GM12891 (cell line): ENCODE data around the gene ATG7.

ENCODE experiments used
- DNase-seq: peaks from one replicate; pipeline ENCODE4 v3.0.0; 2011; ENCODE audit warnings: low spot score; ENCODE audit not compliant: insufficient read length
- FAIRE-seq: peaks from 2 replicates; lab custom pipeline; 2011; peaks lifted over from hg19 to GRCh38; lab: Jason Lieb, UNC
- PAX5 ChIP-seq: IDR thresholded peaks from 2 replicates; pipeline ENCODE4 v1.6.1; 2011; ENCODE audit warnings: low read length, moderate library complexity, mild to moderate bottlenecking; ENCODE audit not compliant: insufficient read depth, severe bottlenecking
- POLR2A ChIP-seq: IDR thresholded peaks from 2 replicates; pipeline ENCODE4 v1.6.1; 2011; ENCODE audit warnings: low read depth, low read length, control low read depth
- POLR2AphosphoS5 ChIP-seq: IDR thresholded peaks from 2 replicates; pipeline ENCODE4 v1.6.1; 2011; ENCODE audit warnings: low read depth, low read length, control low read depth
- POU2F2 ChIP-seq: IDR thresholded peaks from 2 replicates; pipeline ENCODE4 v1.6.1; 2011; ENCODE audit warnings: low read depth, mild to moderate bottlenecking, control low read depth, low read length, moderate library complexity
- SPI1 ChIP-seq: IDR thresholded peaks from 2 replicates; pipeline ENCODE4 v1.6.1; 2011; ENCODE audit warnings: low read depth, low read length, control low read depth
- TAF1 ChIP-seq: IDR thresholded peaks from 2 replicates; pipeline ENCODE4 v1.6.1; 2011; ENCODE audit warnings: low read depth, low read length, control low read depth

The ATG7 gene

GRCh38 chr3:11558002-11558401 is 285.8 kb downstream of the ATG7 start:
- FAIRE-seq (no peak), DNase-seq (no peak)
- TF ChIP-seq POLR2AphosphoS5 = no peak
- TF ChIP-seq TAF1 = no peak
- no peak for TF ChIP-seq POU2F2
- no peak for TF ChIP-seq POLR2A

- no peak for DNase-seq
- no peak for TF ChIP-seq SPI1
- TF ChIP-seq POU2F2 = no peak
- no peak for TF ChIP-seq POLR2A
- no peak for TF ChIP-seq PAX5
- TF ChIP-seq TAF1 = no peak
- no peak for TF ChIP-seq POLR2AphosphoS5
- FAIRE-seq = no peak
These were observed 286.3 kb downstream of the ATG7 start for GRCh38 chr3:11558411-11558903.

- DNase-seq (no peak), FAIRE-seq (no peak)
- TF ChIP-seq PAX5 = no peak
- TF ChIP-seq SPI1 = no peak
- no peak for TF ChIP-seq POU2F2
- TF ChIP-seq POLR2AphosphoS5 = no peak
- no peak for TF ChIP-seq POLR2A
- TF ChIP-seq TAF1 = no peak
These were observed 287.0 kb downstream of the ATG7 start for GRCh38 chr3:11558918-11559815.

DNA sequence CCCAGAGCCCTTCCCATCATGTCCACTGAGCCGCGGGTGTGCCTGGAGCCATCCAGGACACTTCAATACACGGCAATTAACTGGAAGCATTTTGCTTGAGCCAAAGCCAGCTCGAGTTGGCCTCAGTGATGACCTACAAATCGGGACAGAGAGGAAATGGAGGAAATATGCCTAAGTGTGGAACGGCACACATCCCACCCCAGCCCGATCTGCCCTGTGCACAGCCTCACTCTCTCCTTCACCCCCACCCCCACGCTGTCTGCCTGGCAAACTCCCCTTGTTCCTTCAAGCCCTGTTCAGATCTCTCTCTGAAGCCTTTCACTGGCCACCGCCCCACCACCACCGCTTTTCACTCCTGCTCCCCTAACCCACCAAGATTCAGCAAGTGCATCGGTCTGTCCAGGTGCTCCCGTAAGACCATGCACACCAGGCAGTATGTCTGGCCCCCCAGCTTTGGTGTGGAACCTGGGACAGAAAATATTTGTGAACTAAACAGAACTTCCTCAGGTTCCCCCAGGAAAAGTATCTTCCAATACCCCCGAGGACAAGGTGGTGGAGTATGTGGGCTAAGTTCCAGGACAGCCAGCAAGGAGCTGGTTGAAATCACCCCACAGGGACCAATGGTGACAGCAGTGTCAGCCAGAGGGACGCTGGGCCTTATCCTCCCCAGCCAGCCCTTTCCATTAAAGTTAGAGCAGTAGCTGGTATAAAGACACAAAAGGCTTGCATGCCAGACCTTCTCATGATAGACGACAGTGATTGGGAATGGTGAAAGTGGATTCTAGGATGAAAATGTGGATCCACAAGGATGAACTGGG is 287.8 kb downstream of the ATG7 start:
- FAIRE-seq = no peak
- DNase-seq = no peak
- TF ChIP-seq TAF1 (no peak), POLR2AphosphoS5 (no peak), SPI1 (no peak), PAX5 (no peak), POU2F2 (no peak), POLR2A (no peak)

DNA sequence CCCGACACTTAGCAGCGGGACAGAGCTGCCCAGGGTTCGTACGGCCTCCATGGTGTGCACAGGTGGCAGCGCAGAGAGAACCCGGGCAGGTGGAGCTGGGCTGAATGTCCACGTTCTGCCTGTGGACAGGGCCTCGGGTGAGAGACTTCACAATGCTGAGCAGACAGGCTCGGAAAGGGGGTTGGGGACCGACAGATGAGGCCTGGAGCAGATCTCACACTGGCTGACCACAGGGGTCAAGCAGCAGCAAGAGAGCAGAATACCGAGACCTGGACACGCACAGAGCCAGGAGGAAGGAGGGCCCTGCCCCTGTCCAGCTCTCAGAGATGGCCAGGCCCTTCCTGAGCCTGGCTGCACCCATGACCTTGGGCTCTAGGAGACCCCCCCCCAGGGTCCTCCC is 288.5 kb downstream of the ATG7 start:
- no peak for TF ChIP-seq TAF1
- TF ChIP-seq POLR2A = no peak
- no peak for TF ChIP-seq SPI1
- no peak for TF ChIP-seq PAX5
- no peak for TF ChIP-seq POLR2AphosphoS5
- TF ChIP-seq POU2F2 = no peak
- FAIRE-seq = no peak
- DNase-seq = no peak

GRCh38 chr3:11562277-11562881 is 290.2 kb downstream of the ATG7 start:
- TF ChIP-seq PAX5 = no peak
- TF ChIP-seq POLR2A = no peak
- no peak for TF ChIP-seq POLR2AphosphoS5
- no peak for TF ChIP-seq TAF1
- DNase-seq (no peak), FAIRE-seq (no peak)

DNA sequence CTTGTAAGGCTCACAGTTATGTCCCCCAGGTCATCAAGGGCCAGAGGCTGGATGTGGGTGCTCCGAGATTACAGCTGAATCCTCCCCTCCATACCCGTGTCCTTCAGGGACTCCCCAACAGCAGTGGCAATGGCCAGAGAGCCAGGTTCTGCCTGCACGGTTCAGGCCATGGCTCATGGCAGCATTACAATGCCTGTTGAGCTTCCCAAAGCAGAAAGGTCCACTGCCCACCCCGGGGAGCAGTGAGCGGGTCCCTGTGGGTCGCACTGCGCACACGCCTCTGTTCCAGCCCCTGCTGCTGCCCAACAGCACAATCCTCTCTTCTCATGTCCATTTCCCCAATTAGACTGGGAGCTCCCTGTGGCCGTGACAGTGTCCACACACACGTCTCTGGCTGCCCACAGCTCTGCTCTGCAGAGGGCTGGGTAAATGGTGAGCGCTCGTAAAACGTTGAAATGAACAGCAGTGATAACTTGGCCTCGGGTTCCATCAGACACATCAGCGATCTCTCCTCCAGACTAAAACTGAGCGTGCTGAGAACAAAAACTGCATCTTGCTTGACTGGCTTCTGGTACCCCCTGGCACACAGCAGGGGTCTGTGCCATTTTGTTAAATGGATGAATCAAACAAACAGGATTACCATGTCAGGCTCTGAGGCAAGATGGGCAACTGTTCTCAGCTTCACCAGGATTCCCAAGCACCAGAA is 291.1 kb downstream of the ATG7 start:
- no peak for TF ChIP-seq PAX5
- 0 out of 2 replicates have a peak, but pooled peaks have one; percentile 26 for TF ChIP-seq POLR2AphosphoS5
- no peak for TF ChIP-seq TAF1
- no peak for TF ChIP-seq POU2F2
- TF ChIP-seq SPI1 = no peak
- 0 out of 2 replicates have a peak, but pooled peaks have one; percentile 11 for TF ChIP-seq POLR2A
- DNase-seq (no peak), FAIRE-seq (no peak)

GRCh38 chr3:11563865-11564185 is 291.6 kb downstream of the ATG7 start:
- DNase-seq = no peak
- no peak for FAIRE-seq
- TF ChIP-seq SPI1 (no peak), POLR2A (no peak), POU2F2 (no peak), POLR2AphosphoS5 (no peak), TAF1 (no peak), PAX5 (no peak)

DNA sequence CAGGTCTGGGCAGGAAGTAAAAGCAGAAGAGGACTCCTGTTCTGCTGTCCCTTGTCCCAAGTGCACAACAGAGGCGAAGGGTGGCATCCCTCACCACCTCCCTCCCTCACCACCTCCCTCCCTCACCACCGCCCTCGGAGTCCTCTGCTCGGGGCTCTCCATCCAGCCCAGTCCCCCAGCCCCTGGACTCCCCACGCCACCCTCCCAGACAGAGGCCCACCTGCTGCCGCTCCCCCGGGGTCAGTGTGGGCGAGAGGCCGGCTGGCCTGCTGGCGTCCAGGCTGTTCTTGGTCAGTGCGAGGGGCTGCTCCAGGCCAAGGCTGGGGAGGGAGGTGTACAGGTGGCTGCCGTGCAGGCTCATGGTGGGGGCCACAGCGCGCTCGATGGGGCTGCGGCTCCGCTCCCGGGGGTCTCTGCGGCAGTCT is 292.4 kb downstream of the ATG7 start:
- DNase-seq (no peak), FAIRE-seq (no peak)
- no peak for TF ChIP-seq POLR2A
- no peak for TF ChIP-seq PAX5
- TF ChIP-seq POU2F2 = no peak
- TF ChIP-seq TAF1 = no peak
- no peak for TF ChIP-seq POLR2AphosphoS5
- TF ChIP-seq SPI1 = no peak
